ENCODE measurements around the gene DNAJA2.

GRCh38 chr16:46975165-46975564 is 1.7 kb upstream of the DNAJA2 start:
- no peak for TF ChIP-seq MXI1 (conservative IDR thresholded peaks at IDR 0.05; ENCODE audit: poor library complexity, severe bottlenecking)
- TF ChIP-seq CTCF (IDR thresholded peaks at IDR 0.05; ENCODE audit: poor library complexity, severe bottlenecking): no peak
- no peak for TF ChIP-seq POLR2AphosphoS5 (IDR thresholded peaks at IDR 0.05)
- TF ChIP-seq REST (IDR thresholded peaks at IDR 0.05; ENCODE audit: borderline replicate concordance): no peak
- no peak for TF ChIP-seq SMC3 (conservative IDR thresholded peaks at IDR 0.05; ENCODE audit: poor library complexity)
- no peak for TF ChIP-seq TAF1 (IDR thresholded peaks at IDR 0.05; ENCODE audit: low read depth)
- no peak for TF ChIP-seq EZH2 (IDR thresholded peaks at IDR 0.05; ENCODE audit: borderline replicate concordance, insufficient read depth, low read length, poor library complexity, severe bottlenecking)
- no peak for TF ChIP-seq EP300 (conservative IDR thresholded peaks at IDR 0.05; ENCODE audit: poor library complexity, severe bottlenecking)
